IMR-90 (cell line): Measurements from ENCODE around the gene SLC28A3. TPM values are rescaled to one million over a fixed set of nuclear protein-coding genes. Genes with fewer than 3 reads are reported as not detected.

Experiments used
- ATAC-seq: fragments of 200-7000 bp; cut with Tn5 transposase; 2 replicates; pipeline ENCODE4 v1.9.1; 2020; ENCODE audit warnings: low read depth, mild to moderate bottlenecking, moderate library complexity
- BruUV-seq: library from RNA; stranded (reverse); fragments of 400-500 nt; replicated peaks from 2 replicates; lab custom pipeline; 2021; lab: Mats Ljungman, UMichigan
- CTCF ChIA-PET: fragments of 300-600 bp; formaldehyde crosslinking; extraction: SDS; loops from one replicate; lab custom pipeline; 2021; ENCODE audit warnings: antibody characterized with exemption; lab: Yijun Ruan, JAX
- POLR2A ChIA-PET: fragments of 300-600 bp; sonication (Branson Sonifier 250); formaldehyde crosslinking; loops from one replicate; lab custom pipeline; 2022; ENCODE audit warnings: antibody characterized with exemption; ENCODE audit not compliant: unreplicated experiment; lab: Charles Lee
- DNase-seq: peaks from one replicate; pipeline ENCODE4 v3.0.0; 2013
- H2AFZ ChIP-seq: replicated peaks from 2 replicates; pipeline ENCODE3; 2013; ENCODE audit warnings: low read length, mild to moderate bottlenecking; ENCODE audit not compliant: poor library complexity
- H2AK5ac ChIP-seq: 2 replicates; pipeline ENCODE4 v1.6.1; 2013; ENCODE audit warnings: low read depth, low read length, inconsistent platforms
- H2AK9ac ChIP-seq: replicated peaks from 2 replicates; pipeline ENCODE3; 2013; ENCODE audit warnings: mild to moderate bottlenecking, low read depth, low read length, moderate library complexity; ENCODE audit not compliant: poor library complexity
- H2BK120ac ChIP-seq: 2 replicates; pipeline ENCODE4 v1.6.1; 2013; ENCODE audit warnings: low read depth, low read length, inconsistent platforms
- H2BK15ac ChIP-seq: 3 replicates; pipeline ENCODE4 v1.6.1; 2013; ENCODE audit warnings: low read depth, low read length, inconsistent platforms
- H2BK20ac ChIP-seq: 2 replicates; pipeline ENCODE4 v1.6.1; 2013; ENCODE audit warnings: low read depth, mild to moderate bottlenecking, inconsistent platforms, low read length, moderate library complexity
- H2BK5ac ChIP-seq: 2 replicates; pipeline ENCODE4 v1.6.1; 2013; ENCODE audit warnings: mild to moderate bottlenecking, low read depth, low read length, inconsistent platforms; ENCODE audit not compliant: poor library complexity, severe bottlenecking
- H3K14ac ChIP-seq: replicated peaks from 2 replicates; pipeline ENCODE4 v1.6.1; 2013; ENCODE audit warnings: low read depth, low read length, inconsistent platforms
- H3K18ac ChIP-seq: 2 replicates; pipeline ENCODE4 v1.6.1; 2013; ENCODE audit warnings: low read depth, low read length, control low read depth
- H3K23ac ChIP-seq: 2 replicates; pipeline ENCODE4 v1.6.1; 2013; ENCODE audit warnings: low read depth, low read length, inconsistent platforms
- H3K27ac ChIP-seq: 2 replicates; pipeline ENCODE4 v1.5.1; 2013; ENCODE audit warnings: mild to moderate bottlenecking, control low read depth, low read length; ENCODE audit not compliant: insufficient read depth
- H3K27me3 ChIP-seq: 2 replicates; pipeline ENCODE4 v1.6.1; 2013; ENCODE audit warnings: low read length; ENCODE audit not compliant: control insufficient read depth, insufficient read depth
- H3K36me3 ChIP-seq: 2 replicates; pipeline ENCODE4 v1.6.1; 2013; ENCODE audit warnings: low read length, mixed read lengths; ENCODE audit not compliant: control insufficient read depth, insufficient read depth
- H3K4ac ChIP-seq: 2 replicates; pipeline ENCODE4 v1.6.1; 2013; ENCODE audit warnings: low read depth, low read length, inconsistent platforms
- H3K4me1 ChIP-seq: 2 replicates; pipeline ENCODE4 v1.6.1; 2013; ENCODE audit warnings: low read length, mixed read lengths; ENCODE audit not compliant: control insufficient read depth, insufficient read depth
- H3K4me2 ChIP-seq: 2 replicates; pipeline ENCODE4 v1.6.1; 2013; ENCODE audit warnings: low read depth, mild to moderate bottlenecking, control low read depth, low read length, moderate library complexity
- H3K4me3 ChIP-seq: 2 replicates; pipeline ENCODE4 v1.5.1; 2013; ENCODE audit warnings: low read depth, mild to moderate bottlenecking, control low read depth, low read length, moderate library complexity; ENCODE audit not compliant: insufficient read depth
- H3K56ac ChIP-seq: 2 replicates; pipeline ENCODE4 v1.6.1; 2013; ENCODE audit warnings: low read length, inconsistent platforms; ENCODE audit not compliant: insufficient read depth; ENCODE audit errors: extremely low read depth
- H3K79me1 ChIP-seq, 2 experiments: 2 replicates each; pipeline ENCODE4 v1.6.1; 2013; ENCODE audit warnings: low read length in 2 of 2, inconsistent platforms in 1 of 2, low read depth in 1 of 2
- H3K9ac ChIP-seq: 2 replicates; pipeline ENCODE4 v1.6.1; 2013; ENCODE audit warnings: low read depth, low read length, control low read depth
- H3K9me1 ChIP-seq: 2 replicates; pipeline ENCODE4 v1.6.1; 2013; ENCODE audit warnings: low read length, inconsistent platforms; ENCODE audit not compliant: insufficient read depth
- H3K9me3 ChIP-seq: 2 replicates; pipeline ENCODE4 v1.6.1; 2013; ENCODE audit warnings: low read length; ENCODE audit not compliant: control insufficient read depth, insufficient read depth
- H4K20me1 ChIP-seq: 2 replicates; pipeline ENCODE4 v1.6.1; 2013; ENCODE audit warnings: low read length, inconsistent platforms; ENCODE audit not compliant: insufficient read depth
- H4K5ac ChIP-seq: 2 replicates; pipeline ENCODE4 v1.6.1; 2013; ENCODE audit warnings: mild to moderate bottlenecking, low read depth, low read length, control low read depth
- H4K8ac ChIP-seq, 2 experiments: 2 replicates each; pipeline ENCODE4 v1.6.1; 2013; ENCODE audit warnings: low read depth in 2 of 2, low read length in 2 of 2, control low read depth in 1 of 2, inconsistent platforms in 1 of 2
- H4K91ac ChIP-seq: 2 replicates; pipeline ENCODE4 v1.6.1; 2013; ENCODE audit warnings: low read depth, low read length, inconsistent platforms; ENCODE audit not compliant: insufficient read depth
- CEBPB ChIP-seq: IDR thresholded peaks from 2 replicates; pipeline ENCODE4 v1.6.1; 2012; ENCODE audit warnings: low read depth, low read length, improper control_type of control experiment
- MAFK ChIP-seq: IDR thresholded peaks from 2 replicates; pipeline ENCODE4 v1.6.1; 2012; ENCODE audit warnings: low read depth, low read length, improper control_type of control experiment
- dilution Hi-C: fragments of 300-500 bp; cut with HindIII; formaldehyde crosslinking; loops from one replicate; pipeline ENCODE4 v1.14.3; 2018; ENCODE audit warnings: low sequenced_read_pairs; ENCODE audit not compliant: unreplicated experiment
- in situ Hi-C: fragments of 300-500 bp; cut with MboI; formaldehyde crosslinking; loops from 3 replicates; pipeline ENCODE4 v1.14.3; 2019; ENCODE audit warnings: low sequenced_read_pairs, inconsistent platforms, mixed read lengths
- intact Hi-C: fragments of 100-400 bp; cut with micrococcal nuclease; formaldehyde crosslinking; loops from 2 replicates; pipeline ENCODE4 v1.10.0; 2022
- polyA plus RNA-seq, 3 experiments: library from polyadenylated mRNA; depleted of rRNA; stranded (reverse); fragments of >200 nt; gene quantifications; 2 replicates each; pipeline ENCODE4 v1.2.3, GENCODE V29; 2012; ENCODE audit warnings: low replicate concordance in 1 of 3
- total RNA-seq: library from RNA; depleted of rRNA; stranded (reverse); fragments of >200 nt; gene quantifications from 2 replicates; pipeline ENCODE4 v1.2.3, GENCODE V29; 2012

SLC28A3 gene
- total and polyA plus RNA-seq, 2 of the 4 experiments (the other 2 are of a cell fraction): 1.1 to 2.2 TPM

- no peak overlapping the region for H2BK5ac ChIP-seq
- no peak overlapping the region for H3K4me3 ChIP-seq
- no peaks in the 10 kb centered on the region for H3K79me1 ChIP-seq
- H3K9me1 ChIP-seq: peaks cover 5% of the 10 kb centered on the region
- no peak overlapping the region for H3K4ac ChIP-seq
- H3K9me3 ChIP-seq: peaks cover 3% of the 10 kb centered on the region; the same call in 1 of the 2 replicates
- ChIA-PET POLR2A (no interaction called here), CTCF (interaction anchor here (0.6 to 1.0 kb wide), 2 partner anchors 10 to 1915 kb away, joined by 3 to 5 read pairs; no protein-coding TSS in a partner anchor)
- 0 out of 2 replicates have a peak, but pooled peaks cover 3% of the 10 kb centered on the region for H3K4me1 ChIP-seq
- dilution Hi-C loops (no loop called here), in situ Hi-C loops (no loop called here), intact Hi-C loops (no loop called here)
- H3K9ac ChIP-seq: no peak overlapping the region
- no peak overlapping the region for H2AFZ ChIP-seq
- no peak overlapping the region for H3K4me2 ChIP-seq
- no peak overlapping the region for H3K27ac ChIP-seq
- H2BK15ac ChIP-seq: no peak overlapping the region
- ATAC-seq: no peak
- H3K56ac ChIP-seq: no peak overlapping the region
- no peak overlapping the region for H2BK120ac ChIP-seq
- no peaks in the 10 kb centered on the region for H3K27me3 ChIP-seq
- no peak overlapping the region for H2AK9ac ChIP-seq
- H2AK5ac ChIP-seq: no peak overlapping the region
- no peaks in the 10 kb centered on the region for H4K20me1 ChIP-seq
- H2BK20ac ChIP-seq: no peak overlapping the region
- DNase-seq: no peak
- TF ChIP-seq CEBPB: no peak
- TF ChIP-seq MAFK: no peak
- H3K18ac ChIP-seq: no peak overlapping the region
- no peaks in the 10 kb centered on the region for H3K36me3 ChIP-seq
- no peak overlapping the region for H4K5ac ChIP-seq
- BruUV-seq: no TSS peak
- H3K23ac ChIP-seq: no peak overlapping the region
- 0 out of 4 replicates have a peak overlapping the region, but pooled peaks of 1 of the 2 experiments have one; percentile 9 for H4K8ac ChIP-seq
- no peak overlapping the region for H4K91ac ChIP-seq
- no peak overlapping the region for H3K14ac ChIP-seq
These were observed 15.7 kb downstream of the SLC28A3 start for GRCh38 chr9:84324811-84325210.
